HepG2 (cell line): ENCODE results near the gene PSMD1. TPM values are rescaled to one million over a fixed set of nuclear protein-coding genes. Genes with fewer than 3 reads are reported as not detected.

Source experiments
- ARNTL ChIP-seq: sonication (generic); formaldehyde crosslinking; IDR thresholded peaks from 2 replicates; pipeline ENCODE4 v1.4.0; 2020; ENCODE audit warnings: mild to moderate bottlenecking, missing genetic modification reagents
- HDAC1 ChIP-seq: sonication (generic); formaldehyde crosslinking; IDR thresholded peaks from 2 replicates; pipeline ENCODE4 v1.5.1; 2020; ENCODE audit warnings: mild to moderate bottlenecking, missing genetic modification reagents
- HNRNPLL ChIP-seq: fragments of 200-400 bp; formaldehyde crosslinking; IDR thresholded peaks from 2 replicates; pipeline ENCODE4 v1.6.1; 2017; ENCODE audit warnings: mild to moderate bottlenecking, low read depth, low read length; ENCODE audit not compliant: poor library complexity, severe bottlenecking
- HOXA5 ChIP-seq: sonication (generic); formaldehyde crosslinking; IDR thresholded peaks from 2 replicates; pipeline ENCODE4 v1.4.0; 2020; ENCODE audit warnings: missing genetic modification reagents
- JDP2 ChIP-seq: sonication (generic); formaldehyde crosslinking; IDR thresholded peaks from 2 replicates; pipeline ENCODE4 v1.8.1; 2022; ENCODE audit warnings: missing genetic modification reagents, borderline replicate concordance
- MBNL3 ChIP-seq: fragments of 250-450 bp; sonication (Bioruptor Pico); conservative IDR thresholded peaks from 2 replicates; pipeline ENCODE4 v1.8.0; 2022; ENCODE audit warnings: mild to moderate bottlenecking, inconsistent platforms
- SATB2 ChIP-seq: sonication (generic); formaldehyde crosslinking; IDR thresholded peaks from 2 replicates; pipeline ENCODE4 v1.5.0; 2020; ENCODE audit warnings: missing genetic modification reagents
- SMYD3 ChIP-seq: sonication (generic); formaldehyde crosslinking; IDR thresholded peaks from 2 replicates; pipeline ENCODE4 v1.8.1; 2023; ENCODE audit warnings: mild to moderate bottlenecking, missing genetic modification reagents
- ZNF205 ChIP-seq: IDR thresholded peaks from 2 replicates; pipeline ENCODE4 v1.6.1; 2018; ENCODE audit warnings: missing biosample characterization, missing genetic modification reagents
- ZNF839 ChIP-seq: sonication (generic); formaldehyde crosslinking; IDR thresholded peaks from 2 replicates; pipeline ENCODE4 v1.4.0; 2020; ENCODE audit warnings: missing genetic modification reagents, mild to moderate bottlenecking, borderline replicate concordance
- polyA plus RNA-seq, 8 experiments: library from polyadenylated mRNA; depleted of rRNA in 3 of 8; stranded (reverse) in 7 of 8; unstranded in 1 of 8; fragments of >200 nt; fragmentation: Illumina TruSeq in 4 of 8; extraction: Trizol in 4 of 8; gene quantifications; 2 replicates each; pipeline versions ENCODE4 v1.2.1 to v1.2.3, GENCODE V29; 2011 to 2016; ENCODE audit warnings: low read depth in 4 of 8, missing spikeins in 1 of 8, mixed read lengths in 1 of 8; ENCODE audit not compliant: insufficient read depth in 1 of 8
- total RNA-seq, 5 experiments: library from RNA; depleted of rRNA; stranded (reverse); fragments of >200 nt; fragmentation: Illumina TruSeq; extraction: Trizol; gene quantifications; 2 replicates each; pipeline ENCODE4 v1.2.3, GENCODE V29; 2016; ENCODE audit warnings: low read depth in 1 of 5
- TF ChIP-seq, protein P1 (sequence below): sonication (generic); formaldehyde crosslinking; IDR thresholded peaks from 2 replicates; pipeline ENCODE4 v1.8.0; 2022; ENCODE audit warnings: missing genetic modification reagents, low read depth, mild to moderate bottlenecking, borderline replicate concordance
- TF ChIP-seq, protein P2 (sequence below): sonication (generic); formaldehyde crosslinking; IDR thresholded peaks from 2 replicates; pipeline ENCODE4 v1.4.0; 2020; ENCODE audit warnings: missing genetic modification reagents
- TF ChIP-seq, protein P3 (sequence below): sonication (generic); formaldehyde crosslinking; IDR thresholded peaks from 2 replicates; pipeline ENCODE4 v1.4.0; 2020; ENCODE audit warnings: missing genetic modification reagents
- TF ChIP-seq, protein P4 (sequence below): sonication (generic); formaldehyde crosslinking; IDR thresholded peaks from 2 replicates; pipeline ENCODE4 v1.5.0; 2020; ENCODE audit warnings: mild to moderate bottlenecking, missing genetic modification reagents, moderate library complexity
- TF ChIP-seq, protein P5 (sequence below): IDR thresholded peaks from 2 replicates; pipeline ENCODE4 v1.6.1; 2016
- TF ChIP-seq, protein P6 (sequence below): sonication (generic); formaldehyde crosslinking; IDR thresholded peaks from 2 replicates; pipeline ENCODE4 v1.4.0; 2020; ENCODE audit warnings: missing genetic modification reagents
- TF ChIP-seq, protein P7 (sequence below): sonication (generic); formaldehyde crosslinking; IDR thresholded peaks from 2 replicates; pipeline ENCODE4 v1.4.0; 2020; ENCODE audit warnings: mild to moderate bottlenecking, missing genetic modification reagents

The PSMD1 gene
- total and polyA plus RNA-seq, 2 of the 13 experiments (the other 11 are each of a cell fraction or from before 2014, with no cell fraction given), result 136 to 191 TPM

DNA sequence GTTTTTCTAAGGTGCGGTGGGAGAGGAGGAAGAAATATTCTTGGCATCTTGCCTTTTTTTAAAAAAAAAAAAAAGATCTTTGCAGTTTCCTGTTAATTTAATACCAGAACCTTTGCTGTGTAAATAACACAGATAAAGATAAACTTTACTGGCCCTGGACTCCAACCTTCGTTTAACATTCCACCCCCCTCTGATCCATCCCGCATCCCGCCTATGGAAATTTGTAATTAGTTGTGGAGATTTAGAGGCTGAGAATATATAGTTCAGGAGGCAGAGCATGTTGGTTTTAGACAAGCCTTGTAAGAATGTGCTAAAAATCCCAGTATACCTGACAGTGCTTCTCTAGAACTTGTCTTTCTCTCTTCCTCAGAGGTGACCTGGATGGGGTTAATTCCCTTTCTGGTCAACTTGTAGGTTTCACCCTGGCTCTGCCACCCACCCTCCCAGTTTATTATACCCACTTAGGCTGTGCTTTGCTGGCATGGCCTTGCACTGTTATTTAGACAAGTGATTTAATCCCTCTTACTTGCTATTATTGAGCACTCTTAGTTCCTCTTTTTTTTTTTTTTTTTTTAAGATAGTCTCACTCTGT, 22.3 kb upstream of the PSMD1 start (continued):
- no peak for TF ChIP-seq HOXA5 (CRISPR knock-in tag)
- 0 out of 2 replicates have a peak, but pooled peaks have one; percentile 14 for TF ChIP-seq SMYD3
- TF ChIP-seq, protein P1, sequence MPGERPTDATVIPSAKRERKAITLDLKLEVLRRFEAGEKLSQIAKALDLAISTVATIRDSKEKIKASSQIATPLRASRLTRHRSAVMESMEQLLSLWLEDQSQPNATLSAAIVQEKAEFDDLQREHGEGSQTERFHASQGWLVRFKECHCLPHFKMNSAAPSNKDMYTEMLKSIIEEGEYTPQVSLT, result no peak
- no peak for TF ChIP-seq ZNF839 (CRISPR knock-in tag)
- TF ChIP-seq, protein P2, sequence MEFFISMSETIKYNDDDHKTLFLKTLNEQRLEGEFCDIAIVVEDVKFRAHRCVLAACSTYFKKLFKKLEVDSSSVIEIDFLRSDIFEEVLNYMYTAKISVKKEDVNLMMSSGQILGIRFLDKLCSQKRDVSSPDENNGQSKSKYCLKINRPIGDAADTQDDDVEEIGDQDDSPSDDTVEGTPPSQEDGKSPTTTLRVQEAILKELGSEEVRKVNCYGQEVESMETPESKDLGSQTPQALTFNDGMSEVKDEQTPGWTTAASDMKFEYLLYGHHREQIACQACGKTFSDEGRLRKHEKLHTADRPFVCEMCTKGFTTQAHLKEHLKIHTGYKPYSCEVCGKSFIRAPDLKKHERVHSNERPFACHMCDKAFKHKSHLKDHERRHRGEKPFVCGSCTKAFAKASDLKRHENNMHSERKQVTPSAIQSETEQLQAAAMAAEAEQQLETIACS, result no peak
- TF ChIP-seq, protein P3, sequence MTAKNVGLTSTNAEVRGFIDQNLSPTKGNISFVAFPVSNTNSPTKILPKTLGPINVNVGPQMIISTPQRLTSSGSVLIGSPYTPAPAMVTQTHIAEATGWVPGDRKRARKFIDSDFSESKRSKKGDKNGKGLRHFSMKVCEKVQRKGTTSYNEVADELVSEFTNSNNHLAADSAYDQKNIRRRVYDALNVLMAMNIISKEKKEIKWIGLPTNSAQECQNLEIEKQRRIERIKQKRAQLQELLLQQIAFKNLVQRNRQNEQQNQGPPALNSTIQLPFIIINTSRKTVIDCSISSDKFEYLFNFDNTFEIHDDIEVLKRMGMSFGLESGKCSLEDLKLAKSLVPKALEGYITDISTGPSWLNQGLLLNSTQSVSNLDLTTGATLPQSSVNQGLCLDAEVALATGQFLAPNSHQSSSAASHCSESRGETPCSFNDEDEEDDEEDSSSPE (CRISPR knock-in tag), result no peak
- TF ChIP-seq SATB2 (CRISPR knock-in tag), result no peak
- peak; percentile 71; the same call in 1 of the 2 replicates for TF ChIP-seq HDAC1
- TF ChIP-seq, protein P4, sequence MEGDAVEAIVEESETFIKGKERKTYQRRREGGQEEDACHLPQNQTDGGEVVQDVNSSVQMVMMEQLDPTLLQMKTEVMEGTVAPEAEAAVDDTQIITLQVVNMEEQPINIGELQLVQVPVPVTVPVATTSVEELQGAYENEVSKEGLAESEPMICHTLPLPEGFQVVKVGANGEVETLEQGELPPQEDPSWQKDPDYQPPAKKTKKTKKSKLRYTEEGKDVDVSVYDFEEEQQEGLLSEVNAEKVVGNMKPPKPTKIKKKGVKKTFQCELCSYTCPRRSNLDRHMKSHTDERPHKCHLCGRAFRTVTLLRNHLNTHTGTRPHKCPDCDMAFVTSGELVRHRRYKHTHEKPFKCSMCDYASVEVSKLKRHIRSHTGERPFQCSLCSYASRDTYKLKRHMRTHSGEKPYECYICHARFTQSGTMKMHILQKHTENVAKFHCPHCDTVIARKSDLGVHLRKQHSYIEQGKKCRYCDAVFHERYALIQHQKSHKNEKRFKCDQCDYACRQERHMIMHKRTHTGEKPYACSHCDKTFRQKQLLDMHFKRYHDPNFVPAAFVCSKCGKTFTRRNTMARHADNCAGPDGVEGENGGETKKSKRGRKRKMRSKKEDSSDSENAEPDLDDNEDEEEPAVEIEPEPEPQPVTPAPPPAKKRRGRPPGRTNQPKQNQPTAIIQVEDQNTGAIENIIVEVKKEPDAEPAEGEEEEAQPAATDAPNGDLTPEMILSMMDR, result no peak
- TF ChIP-seq, protein P5, sequence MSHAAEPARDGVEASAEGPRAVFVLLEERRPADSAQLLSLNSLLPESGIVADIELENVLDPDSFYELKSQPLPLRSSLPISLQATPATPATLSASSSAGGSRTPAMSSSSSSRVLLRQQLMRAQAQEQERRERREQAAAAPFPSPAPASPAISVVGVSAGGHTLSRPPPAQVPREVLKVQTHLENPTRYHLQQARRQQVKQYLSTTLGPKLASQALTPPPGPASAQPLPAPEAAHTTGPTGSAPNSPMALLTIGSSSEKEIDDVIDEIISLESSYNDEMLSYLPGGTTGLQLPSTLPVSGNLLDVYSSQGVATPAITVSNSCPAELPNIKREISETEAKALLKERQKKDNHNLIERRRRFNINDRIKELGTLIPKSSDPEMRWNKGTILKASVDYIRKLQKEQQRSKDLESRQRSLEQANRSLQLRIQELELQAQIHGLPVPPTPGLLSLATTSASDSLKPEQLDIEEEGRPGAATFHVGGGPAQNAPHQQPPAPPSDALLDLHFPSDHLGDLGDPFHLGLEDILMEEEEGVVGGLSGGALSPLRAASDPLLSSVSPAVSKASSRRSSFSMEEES (CRISPR knock-in tag), result no peak
- TF ChIP-seq ARNTL (CRISPR knock-in tag), result no peak
- TF ChIP-seq HNRNPLL, result no peak
- TF ChIP-seq, protein P6, sequence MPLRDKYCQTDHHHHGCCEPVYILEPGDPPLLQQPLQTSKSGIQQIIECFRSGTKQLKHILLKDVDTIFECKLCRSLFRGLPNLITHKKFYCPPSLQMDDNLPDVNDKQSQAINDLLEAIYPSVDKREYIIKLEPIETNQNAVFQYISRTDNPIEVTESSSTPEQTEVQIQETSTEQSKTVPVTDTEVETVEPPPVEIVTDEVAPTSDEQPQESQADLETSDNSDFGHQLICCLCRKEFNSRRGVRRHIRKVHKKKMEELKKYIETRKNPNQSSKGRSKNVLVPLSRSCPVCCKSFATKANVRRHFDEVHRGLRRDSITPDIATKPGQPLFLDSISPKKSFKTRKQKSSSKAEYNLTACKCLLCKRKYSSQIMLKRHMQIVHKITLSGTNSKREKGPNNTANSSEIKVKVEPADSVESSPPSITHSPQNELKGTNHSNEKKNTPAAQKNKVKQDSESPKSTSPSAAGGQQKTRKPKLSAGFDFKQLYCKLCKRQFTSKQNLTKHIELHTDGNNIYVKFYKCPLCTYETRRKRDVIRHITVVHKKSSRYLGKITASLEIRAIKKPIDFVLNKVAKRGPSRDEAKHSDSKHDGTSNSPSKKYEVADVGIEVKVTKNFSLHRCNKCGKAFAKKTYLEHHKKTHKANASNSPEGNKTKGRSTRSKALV (CRISPR knock-in tag), result no peak
- no peak for TF ChIP-seq ZNF205
- TF ChIP-seq JDP2 (CRISPR knock-in tag), result no peak
- TF ChIP-seq MBNL3 (CRISPR knock-in tag), result no peak
- TF ChIP-seq, protein P7, sequence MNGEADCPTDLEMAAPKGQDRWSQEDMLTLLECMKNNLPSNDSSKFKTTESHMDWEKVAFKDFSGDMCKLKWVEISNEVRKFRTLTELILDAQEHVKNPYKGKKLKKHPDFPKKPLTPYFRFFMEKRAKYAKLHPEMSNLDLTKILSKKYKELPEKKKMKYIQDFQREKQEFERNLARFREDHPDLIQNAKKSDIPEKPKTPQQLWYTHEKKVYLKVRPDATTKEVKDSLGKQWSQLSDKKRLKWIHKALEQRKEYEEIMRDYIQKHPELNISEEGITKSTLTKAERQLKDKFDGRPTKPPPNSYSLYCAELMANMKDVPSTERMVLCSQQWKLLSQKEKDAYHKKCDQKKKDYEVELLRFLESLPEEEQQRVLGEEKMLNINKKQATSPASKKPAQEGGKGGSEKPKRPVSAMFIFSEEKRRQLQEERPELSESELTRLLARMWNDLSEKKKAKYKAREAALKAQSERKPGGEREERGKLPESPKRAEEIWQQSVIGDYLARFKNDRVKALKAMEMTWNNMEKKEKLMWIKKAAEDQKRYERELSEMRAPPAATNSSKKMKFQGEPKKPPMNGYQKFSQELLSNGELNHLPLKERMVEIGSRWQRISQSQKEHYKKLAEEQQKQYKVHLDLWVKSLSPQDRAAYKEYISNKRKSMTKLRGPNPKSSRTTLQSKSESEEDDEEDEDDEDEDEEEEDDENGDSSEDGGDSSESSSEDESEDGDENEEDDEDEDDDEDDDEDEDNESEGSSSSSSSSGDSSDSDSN, result no peak
